ENCODE data around the gene SERTM1.

SERTM1 gene

GRCh38 chr13:36706755-36707154 is 32.9 kb downstream of the SERTM1 start:
- Histone ChIP-seq H3K36me3 (no peaks in the 10 kb centered on the region), H3K4me2 (no peak overlapping the region), H3K4me3 (no peak overlapping the region), H3K27ac (no peak overlapping the region), H3K9me3 (replicated peaks in 1 of 11) (peaks cover 0 to 3% (median 0%) of the 10 kb centered on the region in 11 experiments; a peak in 2 of 22 replicates), H3K9ac (no peak overlapping the region), H3K27me3 (no peaks in the 10 kb centered on the region), H3K4me1 (peaks cover 10 to 23% (median 21%) of the 10 kb centered on the region in 10 experiments), H4K20me1 (no peaks in the 10 kb centered on the region)
- TF ChIP-seq Cebpa-rat (IDR thresholded peaks at IDR 0.05) = no peak

GRCh38 chr13:36709136-36709890 is 35.5 kb downstream of the SERTM1 start:
- H3K27me3 ChIP-seq = no peaks in the 10 kb centered on the region
- peaks cover 0 to 3% (median 0%) of the 10 kb centered on the region in 11 experiments; a peak in 3 of 22 replicates for H3K9me3 ChIP-seq (replicated peaks in 1 of 11)
- H3K9ac ChIP-seq = no peak overlapping the region
- no peaks in the 10 kb centered on the region for H3K36me3 ChIP-seq
- TF ChIP-seq Cebpa-rat (IDR thresholded peaks at IDR 0.05) = no peak
- H3K4me1 ChIP-seq = peaks cover 13 to 30% (median 22%) of the 10 kb centered on the region in 10 experiments
- no peak overlapping the region for H3K4me3 ChIP-seq
- peak overlapping the region in 7 of 11 experiments; percentile 8 to 47 (median 18); a peak in 10 of 22 replicates for H3K27ac ChIP-seq
- H3K4me2 ChIP-seq = peak overlapping the region; percentile 11 to 76 (median 49); a peak in 21 of 22 replicates
- H4K20me1 ChIP-seq = no peaks in the 10 kb centered on the region

- Histone ChIP-seq H4K20me1 (no peaks in the 10 kb centered on the region), H3K36me3 (no peaks in the 10 kb centered on the region), H3K4me2 (peak overlapping the region in 8 of 11 experiments; percentile 12 to 54 (median 38); a peak in 12 of 22 replicates), H3K27me3 (no peaks in the 10 kb centered on the region), H3K9ac (no peak overlapping the region), H3K9me3 (replicated peaks in 1 of 11) (peaks cover 0 to 3% (median 0%) of the 10 kb centered on the region in 11 experiments; a peak in 3 of 22 replicates), H3K4me3 (no peak overlapping the region), H3K4me1 (peaks cover 13 to 31% (median 22%) of the 10 kb centered on the region in 10 experiments), H3K27ac (peak overlapping the region in 3 of 11 experiments; percentile 20 to 52 (median 36); a peak in 4 of 22 replicates)
- TF ChIP-seq Cebpa-rat (IDR thresholded peaks at IDR 0.05) = peak in 2 of 11 experiments; percentile 8 to 27; a peak in 2 of 22 replicates
Observed at GRCh38 chr13:36710396-36710795, 36.6 kb downstream of the SERTM1 start.

DNA sequence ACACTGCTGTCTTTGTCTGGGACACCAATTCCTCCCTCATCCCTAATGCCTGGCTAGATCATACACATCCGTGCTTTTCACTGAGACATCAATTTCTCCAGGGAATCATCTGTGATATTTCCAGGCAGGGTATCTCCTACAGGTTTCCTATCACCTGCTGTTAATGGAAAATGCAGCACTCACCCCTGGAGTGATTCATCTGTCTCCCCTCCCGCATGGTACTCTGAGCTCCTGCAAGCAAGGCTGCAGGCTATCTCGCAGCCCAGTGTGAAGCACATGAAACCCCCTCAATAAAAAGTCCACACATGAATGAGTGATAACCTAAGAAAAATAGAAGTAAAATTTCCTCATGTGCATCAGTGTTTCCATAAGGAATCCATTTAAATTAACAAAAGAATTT is 38.5 kb downstream of the SERTM1 start:
- no peak overlapping the region for H3K4me3 ChIP-seq
- H3K4me1 ChIP-seq = peaks cover 13 to 33% (median 23%) of the 10 kb centered on the region in 10 experiments
- no peak for TF ChIP-seq Cebpa-rat (IDR thresholded peaks at IDR 0.05)
- H3K27me3 ChIP-seq = no peaks in the 10 kb centered on the region
- H3K27ac ChIP-seq = no peak overlapping the region
- no peaks in the 10 kb centered on the region for H4K20me1 ChIP-seq
- peaks cover 0 to 3% (median 0%) of the 10 kb centered on the region in 11 experiments; a peak in 3 of 22 replicates for H3K9me3 ChIP-seq (replicated peaks in 1 of 11)
- no peak overlapping the region for H3K4me2 ChIP-seq
- no peaks in the 10 kb centered on the region for H3K36me3 ChIP-seq
- H3K9ac ChIP-seq = no peak overlapping the region

DNA sequence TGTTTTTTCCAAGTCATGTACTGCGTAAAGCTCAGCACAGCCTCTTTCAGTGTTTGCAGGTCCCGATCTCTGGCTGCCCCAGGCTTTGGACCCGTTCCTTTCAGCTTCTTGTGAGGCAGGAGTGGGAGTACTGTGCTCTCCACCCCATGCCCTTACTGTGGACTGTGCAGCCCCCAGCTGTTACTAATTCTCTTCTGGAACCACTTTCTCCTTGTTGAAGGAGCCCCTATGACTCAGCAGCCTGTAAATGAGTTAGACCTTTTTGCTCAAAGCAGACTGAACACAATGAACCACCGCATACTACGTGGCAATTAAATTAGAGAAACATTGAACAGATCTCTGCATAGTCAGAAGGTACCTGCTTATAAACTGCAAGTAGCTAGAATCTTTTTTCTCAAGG is 39.0 kb downstream of the SERTM1 start:
- Histone ChIP-seq H4K20me1 (no peaks in the 10 kb centered on the region), H3K4me2 (no peak overlapping the region), H3K4me1 (peaks cover 18 to 38% (median 27%) of the 10 kb centered on the region in 10 experiments), H3K9me3 (replicated peaks in 1 of 11) (peaks cover 0 to 3% (median 0%) of the 10 kb centered on the region in 11 experiments; a peak in 3 of 22 replicates), H3K9ac (no peak overlapping the region), H3K27ac (no peak overlapping the region), H3K27me3 (no peaks in the 10 kb centered on the region), H3K4me3 (no peak overlapping the region), H3K36me3 (no peaks in the 10 kb centered on the region)
- TF ChIP-seq Cebpa-rat (IDR thresholded peaks at IDR 0.05) = no peak

- no peak overlapping the region for H3K4me3 ChIP-seq
Observed at GRCh38 chr13:36713887-36714286, 40.1 kb downstream of the SERTM1 start.

DNA sequence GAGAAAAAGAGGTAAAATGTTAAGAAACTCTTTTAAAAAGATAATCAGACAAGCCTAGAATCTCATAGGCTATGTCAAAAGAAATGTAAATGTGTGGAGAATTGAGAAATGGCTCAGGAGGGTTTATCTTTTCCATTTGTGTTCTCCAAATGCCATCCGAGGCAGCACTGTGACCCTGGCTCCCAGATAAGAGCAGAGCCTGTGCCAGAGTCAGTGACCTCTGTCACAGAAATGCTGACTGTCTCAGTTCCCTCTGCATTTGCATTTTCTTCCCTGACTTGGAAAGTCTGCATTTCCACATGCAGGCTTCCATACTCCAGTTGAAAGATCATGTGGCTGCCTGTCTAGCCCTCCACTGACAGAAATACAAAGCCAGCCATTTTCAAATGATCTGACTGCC is 42.0 kb downstream of the SERTM1 start:
- Histone ChIP-seq H4K20me1 (no peaks in the 10 kb centered on the region), H3K9ac (no peak overlapping the region), H3K4me1 (peaks cover 10 to 29% (median 15%) of the 10 kb centered on the region in 10 experiments; a peak in 19 of 20 replicates), H3K27ac (no peak overlapping the region), H3K36me3 (no peaks in the 10 kb centered on the region), H3K27me3 (no peaks in the 10 kb centered on the region), H3K4me2 (no peak overlapping the region; a peak in 1 of 22 replicates), H3K4me3 (no peak overlapping the region), H3K9me3 (replicated peaks in 1 of 11) (no peaks in the 10 kb centered on the region; a peak in 1 of 22 replicates)
- TF ChIP-seq Cebpa-rat (IDR thresholded peaks at IDR 0.05) = no peak

More at GRCh38 chr13:36713887-36714286, 40.1 kb downstream of the SERTM1 start:
- TF ChIP-seq Cebpa-rat (IDR thresholded peaks at IDR 0.05) = no peak
- Histone ChIP-seq H3K27me3 (no peaks in the 10 kb centered on the region), H3K4me2 (no peak overlapping the region; a peak in 1 of 22 replicates), H3K27ac (peak overlapping the region in 1 of 11 experiments; percentile 22; a peak in 1 of 22 replicates), H3K9ac (no peak overlapping the region), H3K36me3 (no peaks in the 10 kb centered on the region), H4K20me1 (no peaks in the 10 kb centered on the region), H3K4me1 (peaks cover 23 to 48% (median 33%) of the 10 kb centered on the region in 10 experiments), H3K9me3 (replicated peaks in 1 of 11) (no peaks in the 10 kb centered on the region; a peak in 1 of 22 replicates)

GRCh38 chr13:36717017-36717416 is 43.2 kb downstream of the SERTM1 start:
- Histone ChIP-seq H3K9me3 (replicated peaks in 1 of 11) (no peaks in the 10 kb centered on the region; a peak in 1 of 22 replicates), H3K4me2 (peak overlapping the region in 4 of 11 experiments; percentile 16 to 49 (median 20); a peak in 5 of 22 replicates), H3K4me1 (peaks cover 8 to 27% (median 12%) of the 10 kb centered on the region in 10 experiments; a peak in 18 of 20 replicates), H3K9ac (no peak overlapping the region), H3K4me3 (no peak overlapping the region), H3K27ac (no peak overlapping the region), H3K36me3 (no peaks in the 10 kb centered on the region), H3K27me3 (no peaks in the 10 kb centered on the region), H4K20me1 (no peaks in the 10 kb centered on the region)
- TF ChIP-seq Cebpa-rat (IDR thresholded peaks at IDR 0.05) = no peak

DNA sequence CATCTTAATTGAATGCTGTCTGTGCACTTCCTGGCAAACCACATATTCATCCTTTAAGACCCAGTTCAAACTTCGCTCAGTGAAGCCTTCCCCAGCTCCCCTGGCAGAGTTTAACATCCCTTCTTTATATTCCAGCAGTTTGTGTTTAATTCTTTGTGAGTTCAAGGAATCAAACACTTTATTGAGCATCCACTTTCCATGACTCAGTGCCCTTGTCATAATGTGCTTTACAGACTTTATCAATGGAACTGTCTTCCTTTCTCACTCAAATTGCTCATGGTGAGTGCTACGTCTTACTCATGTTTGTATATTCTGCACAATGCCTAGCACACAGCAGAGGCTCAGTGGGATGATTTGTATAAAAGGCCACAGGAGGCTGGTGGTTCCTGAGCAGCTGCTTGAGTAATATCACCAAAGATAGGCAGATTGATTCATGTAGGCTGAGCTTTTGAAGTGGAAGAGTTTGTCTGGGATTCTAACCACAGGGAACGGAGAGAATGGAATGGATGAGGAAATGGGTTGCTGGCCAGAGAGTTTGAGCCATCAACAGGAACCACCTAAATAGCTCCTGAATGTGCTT is 44.2 kb downstream of the SERTM1 start:
- TF ChIP-seq Cebpa-rat (IDR thresholded peaks at IDR 0.05) = no peak

More for the DNA sequence above, 44.2 kb downstream of the SERTM1 start:
- Histone ChIP-seq H3K9me3 (replicated peaks in 1 of 11) (no peaks in the 10 kb centered on the region), H4K20me1 (no peaks in the 10 kb centered on the region), H3K36me3 (no peaks in the 10 kb centered on the region), H3K27me3 (no peaks in the 10 kb centered on the region), H3K4me1 (peaks cover 8 to 22% (median 12%) of the 10 kb centered on the region in 10 experiments; a peak in 17 of 20 replicates), H3K4me2 (peak overlapping the region; percentile 9 to 49 (median 18); a peak in 16 of 22 replicates), H3K4me3 (no peak overlapping the region), H3K27ac (no peak overlapping the region), H3K9ac (no peak overlapping the region)

Data from BLaER1 treated with 17β-estradiol and CSF1 and Interleukin-3, amounts not matched to agents 10 nM and 100 nM (cell line).